Skeletal muscle tissue (tissue), 4 donors: ENCODE data around the gene LTBP4. TPM values are rescaled to one million over a fixed set of nuclear protein-coding genes. Genes with fewer than 3 reads are reported as not detected.

ENCODE experiments used
- H3K27ac ChIP-seq: one replicate; pipeline ENCODE4 v1.7.0; 2013; ENCODE audit warnings: mild to moderate bottlenecking, low read depth, low read length, inconsistent platforms
- H3K27me3 ChIP-seq, 3 donors: one replicate each; pipeline ENCODE4 v1.7.0; 2013; ENCODE audit warnings: low read length in 3 of 3; ENCODE audit not compliant: control insufficient read depth in 3 of 3, insufficient read depth in 3 of 3
- H3K36me3 ChIP-seq, 3 donors: one replicate each; pipeline ENCODE4 v1.7.0; 2013; ENCODE audit warnings: low read length in 3 of 3; ENCODE audit not compliant: control insufficient read depth in 3 of 3, insufficient read depth in 3 of 3
- H3K4me1 ChIP-seq, 3 donors: one replicate each; pipeline ENCODE4 v1.7.0; 2013; ENCODE audit warnings: low read length in 3 of 3, mild to moderate bottlenecking in 3 of 3; ENCODE audit not compliant: control insufficient read depth in 3 of 3, insufficient read depth in 3 of 3
- H3K4me3 ChIP-seq, 3 donors: one replicate each; pipeline ENCODE4 v1.7.0; 2013; ENCODE audit warnings: low read length in 3 of 3
- H3K9ac ChIP-seq, 3 donors: one replicate each; pipeline ENCODE4 v1.7.0; 2013; ENCODE audit warnings: low read length in 3 of 3, mild to moderate bottlenecking in 3 of 3, moderate library complexity in 2 of 3, low read depth in 1 of 3
- H3K9me3 ChIP-seq, 3 donors: one replicate each; pipeline ENCODE4 v1.7.0; 2013; ENCODE audit warnings: low read length in 3 of 3; ENCODE audit not compliant: control insufficient read depth in 3 of 3
- total RNA-seq: library from RNA; depleted of rRNA; stranded (reverse); fragments of >200 nt; gene quantifications from one replicate; pipeline ENCODE4 v1.2.3, GENCODE V29; 2014
- donor health status: Osteomylitis.

Gene LTBP4
- total RNA-seq, 1 donor from 2014 or later = 86.6 TPM

- Histone ChIP-seq H3K9me3 (no peaks in the 10 kb centered on the region), H3K27me3 (no peaks in the 10 kb centered on the region), H3K4me3 (no peak overlapping the region), H3K27ac (peak overlapping the region; percentile 37), H3K36me3 (peaks cover 40 to 70% (median 59%) of the 10 kb centered on the region in 3 donors), H3K4me1 (peaks cover 6 to 21% (median 8%) of the 10 kb centered on the region in 3 donors), H3K9ac (peak overlapping the region in 1 of 3 donors; percentile 25)
These were observed 70.2 kb downstream of the LTBP4 start for GRCh38 chr19:40671404-40671803.

DNA sequence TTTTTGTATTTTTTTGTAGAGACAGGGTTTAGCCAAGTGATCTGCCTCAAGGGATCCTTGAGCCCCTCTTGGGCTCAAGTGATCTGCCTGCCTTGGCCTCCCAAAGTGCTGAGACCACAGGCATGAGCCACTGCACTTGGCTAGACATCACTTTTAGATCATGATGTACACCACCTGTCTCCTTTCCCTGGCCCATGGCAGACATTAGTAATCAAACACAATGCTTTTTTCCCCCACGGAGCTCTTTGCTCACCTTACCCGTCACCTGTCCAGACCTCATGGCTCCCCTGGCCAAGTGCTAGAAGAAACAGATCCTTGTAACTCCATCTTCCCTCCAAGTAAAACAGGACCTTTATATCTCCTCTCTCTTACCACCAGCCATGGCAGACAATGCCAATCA is 70.9 kb downstream of the LTBP4 start:
- no peaks in the 10 kb centered on the region for H3K9me3 ChIP-seq
- H3K27me3 ChIP-seq = no peaks in the 10 kb centered on the region
- peaks cover 6 to 21% (median 8%) of the 10 kb centered on the region in 3 donors for H3K4me1 ChIP-seq
- H3K36me3 ChIP-seq = peaks cover 41 to 74% (median 63%) of the 10 kb centered on the region in 3 donors
- no peak overlapping the region for H3K4me3 ChIP-seq
- peak overlapping the region; percentile 37 for H3K27ac ChIP-seq
- H3K9ac ChIP-seq = no peak overlapping the region

DNA sequence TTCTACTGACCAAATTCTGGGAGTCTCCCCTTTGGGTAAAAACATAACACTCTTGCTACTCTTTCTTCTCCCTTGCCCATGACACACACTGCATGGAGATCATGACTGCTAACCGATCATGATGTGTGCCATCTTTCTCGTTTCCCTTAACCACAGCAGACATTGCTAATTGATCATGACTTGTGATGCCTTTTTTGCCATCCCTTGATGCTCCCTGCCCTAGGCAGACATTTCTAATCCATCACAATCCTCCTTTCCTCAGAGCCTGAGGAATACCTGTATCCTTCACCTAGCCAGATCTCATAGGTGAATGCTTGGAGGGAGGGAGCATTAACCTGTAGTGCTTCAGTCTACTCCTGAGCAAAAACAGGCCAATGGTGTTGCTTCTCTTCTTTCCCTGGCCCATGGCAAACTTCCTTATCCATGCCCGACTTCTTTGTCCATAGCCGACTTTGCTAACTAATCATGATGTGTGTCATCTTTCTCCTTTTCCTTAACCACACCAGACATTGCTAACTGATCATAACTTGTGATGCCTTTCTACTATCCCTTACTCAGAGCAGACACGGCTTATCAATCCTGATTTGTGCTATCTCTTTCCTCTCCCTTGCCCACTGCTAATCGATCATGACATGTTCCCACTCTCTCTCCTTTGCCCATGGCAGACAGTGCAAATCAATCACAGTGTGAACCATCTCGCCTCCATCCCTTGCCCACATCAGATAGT is 71.6 kb downstream of the LTBP4 start:
- Histone ChIP-seq H3K9me3 (no peaks in the 10 kb centered on the region), H3K36me3 (peaks cover 43 to 79% (median 69%) of the 10 kb centered on the region in 3 donors), H3K27ac (no peak overlapping the region), H3K4me1 (peaks cover 6 to 21% (median 8%) of the 10 kb centered on the region in 3 donors), H3K4me3 (no peak overlapping the region), H3K27me3 (no peaks in the 10 kb centered on the region), H3K9ac (no peak overlapping the region)

DNA sequence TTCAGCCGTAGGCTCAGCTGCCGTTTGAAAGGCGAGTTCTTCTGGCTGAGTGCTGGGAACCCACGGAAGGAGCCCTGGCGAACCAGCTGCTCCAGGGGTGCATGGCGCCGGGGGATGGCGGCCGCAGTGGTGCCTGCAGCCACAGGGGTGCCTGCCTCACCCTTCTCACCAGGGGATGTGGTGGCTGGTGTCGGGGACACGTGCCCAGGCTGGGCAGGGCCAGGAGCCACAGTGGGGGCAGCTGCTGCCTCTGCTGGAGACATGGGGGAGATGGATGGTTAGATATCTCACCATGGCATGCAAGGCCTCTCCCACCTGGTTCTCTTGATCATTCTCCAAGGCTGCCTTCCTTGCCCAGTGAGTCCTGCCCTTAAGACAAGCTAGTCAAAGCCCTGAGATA is 72.2 kb downstream of the LTBP4 start:
- H3K27ac ChIP-seq = no peak overlapping the region

DNA sequence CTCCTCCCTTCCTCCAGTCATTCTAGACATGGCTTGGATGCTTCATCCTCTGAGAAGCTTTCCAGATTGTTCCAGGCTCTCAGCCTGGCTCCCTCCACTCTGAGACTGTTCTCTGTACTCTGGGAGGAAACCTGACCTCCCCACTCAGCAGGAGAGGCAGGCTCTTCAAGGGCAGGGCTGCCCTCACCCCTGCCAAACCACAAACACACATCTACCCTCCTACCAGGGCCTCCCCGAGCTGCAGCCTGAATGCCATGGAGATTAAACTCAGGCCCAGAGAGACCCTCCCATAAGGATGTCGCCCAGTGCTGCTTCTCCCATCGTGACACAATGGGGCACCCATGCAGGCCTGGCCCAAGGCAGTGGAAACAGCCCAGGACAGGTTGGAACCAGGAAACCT is 73.1 kb downstream of the LTBP4 start:
- Histone ChIP-seq H3K4me3 (no peak overlapping the region), H3K36me3 (peaks cover 48 to 78% (median 62%) of the 10 kb centered on the region in 3 donors), H3K27me3 (no peaks in the 10 kb centered on the region), H3K9ac (peak overlapping the region in 1 of 3 donors; percentile 45), H3K4me1 (peaks cover 6 to 21% (median 8%) of the 10 kb centered on the region in 3 donors), H3K9me3 (no peaks in the 10 kb centered on the region), H3K27ac (no peak overlapping the region)

More for the DNA sequence above, 72.2 kb downstream of the LTBP4 start:
- no peaks in the 10 kb centered on the region for H3K9me3 ChIP-seq
- no peaks in the 10 kb centered on the region for H3K27me3 ChIP-seq
- no peak overlapping the region for H3K4me3 ChIP-seq
- H3K36me3 ChIP-seq = peaks cover 43 to 80% (median 67%) of the 10 kb centered on the region in 3 donors
- peaks cover 6 to 21% (median 8%) of the 10 kb centered on the region in 3 donors for H3K4me1 ChIP-seq
- H3K9ac ChIP-seq = no peak overlapping the region

DNA sequence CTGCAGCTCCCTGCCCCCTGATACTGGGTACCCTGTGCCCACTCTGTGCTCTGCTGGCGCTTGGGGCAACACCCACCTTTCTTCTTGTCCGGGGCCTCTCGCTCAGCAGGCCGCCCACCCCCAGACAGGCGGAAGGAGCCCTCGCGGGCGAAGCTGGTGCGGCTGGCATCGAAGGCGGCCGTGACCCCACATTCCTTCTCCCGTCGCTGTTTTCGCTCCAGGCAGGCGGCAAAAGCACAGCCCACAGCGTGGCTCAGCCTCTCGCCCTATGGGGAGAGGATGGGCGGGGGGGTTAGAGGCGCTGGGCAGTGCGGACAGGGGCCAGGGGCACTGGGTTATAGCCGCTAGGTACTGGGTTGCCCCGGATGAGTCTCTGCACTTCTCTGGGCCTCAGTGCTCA is 76.0 kb downstream of the LTBP4 start:
- Histone ChIP-seq H3K36me3 (peaks cover 37 to 60% (median 53%) of the 10 kb centered on the region in 3 donors), H3K27ac (no peak overlapping the region), H3K9ac (no peak overlapping the region), H3K4me3 (no peak overlapping the region), H3K27me3 (no peaks in the 10 kb centered on the region), H3K9me3 (no peaks in the 10 kb centered on the region), H3K4me1 (peaks cover 6 to 10% (median 8%) of the 10 kb centered on the region in 3 donors)

Other genes with a start within 250 kb of the LTBP4 start
- gene HIPK4, start 211.2 kb upstream of the LTBP4 start, total RNA-seq = not detected
- gene PRX, start 188.0 kb upstream of the LTBP4 start, total RNA-seq = 8.4 TPM
- gene SERTAD1, start 175.4 kb upstream of the LTBP4 start, total RNA-seq = 19.8 TPM
- gene SERTAD3, start 157.0 kb upstream of the LTBP4 start, total RNA-seq = 52.2 TPM
- 141 TPM for gene BLVRB, start 135.6 kb upstream of the LTBP4 start, total RNA-seq
- 0.52 TPM for gene SPTBN4, start 134.4 kb upstream of the LTBP4 start, total RNA-seq
- gene SHKBP1, start 24.5 kb upstream of the LTBP4 start, total RNA-seq = 6.3 TPM
- gene NUMBL, start 89.3 kb downstream of the LTBP4 start, total RNA-seq = 9.4 TPM
- 19.3 TPM for gene COQ8B, start 115.5 kb downstream of the LTBP4 start, total RNA-seq
- gene ITPKC, start 115.7 kb downstream of the LTBP4 start, total RNA-seq = 6.8 TPM
- gene ACTMAP, start 149.1 kb downstream of the LTBP4 start, total RNA-seq = under 0.01 TPM
- 7.8 TPM for gene SNRPA, start 149.8 kb downstream of the LTBP4 start, total RNA-seq
- gene MIA, start 174.2 kb downstream of the LTBP4 start, total RNA-seq = 2.1 TPM
- gene RAB4B, start 176.9 kb downstream of the LTBP4 start, total RNA-seq = 2.1 TPM
- 37.1 TPM for gene EGLN2, start 197.8 kb downstream of the LTBP4 start, total RNA-seq
- gene CYP2A6, start 249.1 kb downstream of the LTBP4 start, total RNA-seq = not detected